Peyer's patch (tissue), 4 donors: ENCODE measurements around the gene UPK3A.

Experiments used
- POLR2A ChIP-seq, 2 donors: fragments of 450-650 bp; IDR thresholded peaks; one replicate each; pipeline ENCODE4 v1.5.1; 2017; ENCODE audit warnings: antibody characterized with exemption in 2 of 2, mild to moderate bottlenecking in 2 of 2, moderate library complexity in 2 of 2
- TF ChIP-seq, protein P1 (sequence below), 6 experiments: fragments of 450-650 bp in 4 of 6; fragments of 200-600 bp in 2 of 6; sonication (generic) in 1 of 6; IDR thresholded peaks; one replicate each; pipeline ENCODE4 v1.5.1; 2017 to 2019; ENCODE audit warnings: antibody characterized with exemption in 6 of 6, mild to moderate bottlenecking in 3 of 6, moderate library complexity in 1 of 6

DNA sequence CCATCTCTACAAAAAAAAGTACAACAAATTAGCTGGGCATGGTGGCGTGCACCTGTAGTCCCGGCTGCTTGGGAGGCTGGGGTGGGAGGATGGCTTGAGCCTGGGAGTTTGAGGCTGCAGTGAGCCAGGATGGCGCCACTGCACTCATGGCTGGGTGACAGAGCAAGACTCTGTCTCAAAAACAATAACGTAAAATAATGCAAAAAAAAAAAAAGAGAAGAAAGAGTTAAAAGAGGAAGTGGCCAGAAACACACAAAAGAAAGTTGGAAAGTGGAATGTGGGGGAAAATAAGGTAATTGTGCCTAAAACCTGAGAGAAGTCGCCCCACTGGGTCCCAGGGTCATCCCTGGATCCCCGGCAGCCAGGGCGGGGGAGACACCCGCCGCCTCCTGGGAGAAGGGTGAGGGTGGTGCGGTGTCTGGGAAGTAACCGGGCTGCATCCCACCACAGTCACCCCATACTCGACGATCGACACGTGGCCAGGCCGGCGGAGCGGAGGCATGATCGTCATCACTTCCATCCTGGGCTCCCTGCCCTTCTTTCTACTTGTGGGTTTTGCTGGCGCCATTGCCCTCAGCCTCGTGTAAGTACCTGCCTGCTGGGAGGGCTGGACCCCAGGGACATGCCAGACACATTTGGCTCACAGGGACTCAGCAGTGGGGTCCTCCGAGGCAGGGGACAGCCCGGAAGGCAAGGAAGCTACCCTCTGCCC is 8.1 kb downstream of the UPK3A start:
- TF ChIP-seq, protein P1, sequence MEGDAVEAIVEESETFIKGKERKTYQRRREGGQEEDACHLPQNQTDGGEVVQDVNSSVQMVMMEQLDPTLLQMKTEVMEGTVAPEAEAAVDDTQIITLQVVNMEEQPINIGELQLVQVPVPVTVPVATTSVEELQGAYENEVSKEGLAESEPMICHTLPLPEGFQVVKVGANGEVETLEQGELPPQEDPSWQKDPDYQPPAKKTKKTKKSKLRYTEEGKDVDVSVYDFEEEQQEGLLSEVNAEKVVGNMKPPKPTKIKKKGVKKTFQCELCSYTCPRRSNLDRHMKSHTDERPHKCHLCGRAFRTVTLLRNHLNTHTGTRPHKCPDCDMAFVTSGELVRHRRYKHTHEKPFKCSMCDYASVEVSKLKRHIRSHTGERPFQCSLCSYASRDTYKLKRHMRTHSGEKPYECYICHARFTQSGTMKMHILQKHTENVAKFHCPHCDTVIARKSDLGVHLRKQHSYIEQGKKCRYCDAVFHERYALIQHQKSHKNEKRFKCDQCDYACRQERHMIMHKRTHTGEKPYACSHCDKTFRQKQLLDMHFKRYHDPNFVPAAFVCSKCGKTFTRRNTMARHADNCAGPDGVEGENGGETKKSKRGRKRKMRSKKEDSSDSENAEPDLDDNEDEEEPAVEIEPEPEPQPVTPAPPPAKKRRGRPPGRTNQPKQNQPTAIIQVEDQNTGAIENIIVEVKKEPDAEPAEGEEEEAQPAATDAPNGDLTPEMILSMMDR (IDR thresholded peaks at IDR 0.05) = no peak
- no peak for TF ChIP-seq POLR2A (IDR thresholded peaks at IDR 0.05)
